Liver (tissue), 3 donors: ENCODE measurements around the gene BSND.

ENCODE experiments used
- CTCF ChIP-seq: fragments of 150-350 bp; IDR thresholded peaks from 2 replicates; pipeline ENCODE4 v1.5.1; 2017; ENCODE audit warnings: improper control_type of control experiment, low read depth, low read length; ENCODE audit not compliant: missing input control
- EGR1 ChIP-seq, 2 donors: IDR thresholded peaks; 2 replicates each; pipeline ENCODE4 v1.6.1; 2016 to 2018; ENCODE audit warnings: antibody characterized with exemption in 2 of 2, low read depth in 2 of 2
- FOXA1 ChIP-seq: IDR thresholded peaks from 2 replicates; pipeline ENCODE4 v1.6.1; 2016; ENCODE audit warnings: antibody characterized with exemption
- MAX ChIP-seq: IDR thresholded peaks from 2 replicates; pipeline ENCODE4 v1.6.1; 2016; ENCODE audit warnings: antibody characterized with exemption
- RAD21 ChIP-seq, 2 donors: IDR thresholded peaks; 2 replicates each; pipeline ENCODE4 v1.6.1; 2016; ENCODE audit warnings: antibody characterized with exemption in 2 of 2, mild to moderate bottlenecking in 2 of 2
- REST ChIP-seq: IDR thresholded peaks from 2 replicates; pipeline ENCODE4 v1.6.1; 2016; ENCODE audit warnings: antibody characterized with exemption, mild to moderate bottlenecking
- TAF1 ChIP-seq: conservative IDR thresholded peaks from 2 replicates; pipeline ENCODE4 v1.6.1; 2016; ENCODE audit warnings: antibody characterized with exemption, mild to moderate bottlenecking
- YY1 ChIP-seq: IDR thresholded peaks from 2 replicates; pipeline ENCODE4 v1.6.1; 2016; ENCODE audit warnings: antibody characterized with exemption, mild to moderate bottlenecking
- ZBTB33 ChIP-seq: IDR thresholded peaks from 2 replicates; pipeline ENCODE4 v1.6.1; 2016; ENCODE audit warnings: antibody characterized with exemption
- donor health status: healthy.
- donor health status: healthy.

GRCh38 chr1:55049914-55050278 is 51.2 kb downstream of the BSND start:
- TF ChIP-seq TAF1 (no peak), EGR1 (IDR thresholded peaks at IDR 0.05; ENCODE audit: low read depth in 2 of 2) (no peak), CTCF (no peak), YY1 (no peak), ZBTB33 (no peak), REST (no peak), FOXA1 (no peak), MAX (no peak), RAD21 (IDR thresholded peaks at IDR 0.05) (no peak)
